OCI-LY1 (cell line): ENCODE data around the gene LIF.

Experiments used
- CTCF ChIP-seq: fragments of 200-600 bp; sonication (generic), shearing (Covaris generic); IDR thresholded peaks from 2 replicates; pipeline ENCODE4 v1.5.1; 2017; ENCODE audit warnings: mild to moderate bottlenecking, antibody characterized with exemption, low read length, moderate library complexity, mixed read lengths
- EZH2 ChIP-seq: fragments of 200-600 bp; sonication (generic), shearing (Covaris generic); IDR thresholded peaks from 2 replicates; pipeline ENCODE4 v1.8.0; 2017; ENCODE audit warnings: borderline replicate concordance, mixed run types, mild to moderate bottlenecking, antibody characterized with exemption, low read length, moderate library complexity, mixed read lengths

GRCh38 chr22:30261134-30261533 is 14.6 kb upstream of the LIF start:
- TF ChIP-seq CTCF (no peak), EZH2 (no peak)
